ENCODE data around the gene KCNMA1.

KCNMA1 gene

GRCh38 chr10:77233466-77233865 lies 404.1 kb downstream of the KCNMA1 start:
- TF ChIP-seq CTCF (conservative IDR thresholded peaks at IDR 0.05; ENCODE audit: low read depth, low read length): no peak
- DNase-seq (ENCODE audit: low read depth): no peak
- no peak overlapping the region for H3K4me3 ChIP-seq (ENCODE audit: low read length)

- no peak for DNase-seq (ENCODE audit: low read depth)
- no peak for TF ChIP-seq CTCF (conservative IDR thresholded peaks at IDR 0.05; ENCODE audit: low read depth, low read length)
- H3K4me3 ChIP-seq (ENCODE audit: low read length): no peak overlapping the region
Measured at GRCh38 chr10:77231884-77232610, 405.6 kb downstream of the KCNMA1 start.

- no peak for DNase-seq (ENCODE audit: low read depth)
- H3K4me3 ChIP-seq (ENCODE audit: low read length): no peak overlapping the region
- TF ChIP-seq CTCF (conservative IDR thresholded peaks at IDR 0.05; ENCODE audit: low read depth, low read length): no peak
Measured at GRCh38 chr10:77231375-77231774, 406.2 kb downstream of the KCNMA1 start.

- H3K4me3 ChIP-seq (ENCODE audit: low read length): no peak overlapping the region
- no peak for DNase-seq (ENCODE audit: low read depth)
- TF ChIP-seq CTCF (conservative IDR thresholded peaks at IDR 0.05; ENCODE audit: low read depth, low read length): no peak
Measured at GRCh38 chr10:77230194-77230593, 407.4 kb downstream of the KCNMA1 start.

- no peak overlapping the region for H3K4me3 ChIP-seq (ENCODE audit: low read length)
- no peak for DNase-seq (ENCODE audit: low read depth)
- no peak for TF ChIP-seq CTCF (conservative IDR thresholded peaks at IDR 0.05; ENCODE audit: low read depth, low read length)
Measured at GRCh38 chr10:77229704-77230103, 407.9 kb downstream of the KCNMA1 start.

GRCh38 chr10:77228559-77228958 lies 409.0 kb downstream of the KCNMA1 start:
- no peak for DNase-seq (ENCODE audit: low read depth)
- no peak overlapping the region for H3K4me3 ChIP-seq (ENCODE audit: low read length)
- TF ChIP-seq CTCF (conservative IDR thresholded peaks at IDR 0.05; ENCODE audit: low read depth, low read length): no peak

GRCh38 chr10:77226853-77227565 lies 410.6 kb downstream of the KCNMA1 start:
- H3K4me3 ChIP-seq (ENCODE audit: low read length): no peak overlapping the region
- no peak for TF ChIP-seq CTCF (conservative IDR thresholded peaks at IDR 0.05; ENCODE audit: low read depth, low read length)
- DNase-seq (ENCODE audit: low read depth): no peak

All from retinal pigment epithelial cell (primary cell).